GM23248 (cell line): ENCODE data around the gene RBMS1.
"Not testable (repeated sequence)": the region's sequence is repeated elsewhere in the genome, so short reads cannot be mapped to it uniquely, and the experiment has no call there.

Experiments used
- EZH2 ChIP-seq: fragments of 200-600 bp; sonication (generic); IDR thresholded peaks from 2 replicates; pipeline ENCODE4 v1.6.1; 2018; ENCODE audit warnings: antibody characterized with exemption, mild to moderate bottlenecking; ENCODE audit not compliant: insufficient read depth, poor library complexity, severe bottlenecking
- EZH2phosphoT487 ChIP-seq: fragments of 200-600 bp; sonication (generic); IDR thresholded peaks from 2 replicates; pipeline ENCODE4 v1.6.1; 2018; ENCODE audit warnings: antibody characterized with exemption, moderate library complexity, mild to moderate bottlenecking, low read depth; ENCODE audit not compliant: insufficient read depth

- TF ChIP-seq EZH2, EZH2phosphoT487: not testable (repeated sequence)
Measured at GRCh38 chr2:160488289-160488688, 5.3 kb downstream of the RBMS1 start.
